HG02763 (cell line): Measurements from ENCODE around the gene CD200R1L.
"Not testable (repeated sequence)": the region's sequence is repeated elsewhere in the genome, so short reads cannot be mapped to it uniquely, and the experiment has no call there.

Experiments
- ATAC-seq: cut with Tn5 transposase; IDR thresholded peaks from one replicate; pipeline ENCODE4 v1.9.1; 2021; ENCODE audit warnings: mild to moderate bottlenecking, moderate library complexity; ENCODE audit not compliant: unreplicated experiment

The CD200R1L gene, protein sequence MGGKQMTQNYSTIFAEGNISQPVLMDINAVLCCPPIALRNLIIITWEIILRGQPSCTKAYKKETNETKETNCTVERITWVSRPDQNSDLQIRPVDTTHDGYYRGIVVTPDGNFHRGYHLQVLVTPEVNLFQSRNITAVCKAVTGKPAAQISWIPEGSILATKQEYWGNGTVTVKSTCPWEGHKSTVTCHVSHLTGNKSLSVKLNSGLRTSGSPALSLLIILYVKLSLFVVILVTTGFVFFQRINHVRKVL

DNA sequence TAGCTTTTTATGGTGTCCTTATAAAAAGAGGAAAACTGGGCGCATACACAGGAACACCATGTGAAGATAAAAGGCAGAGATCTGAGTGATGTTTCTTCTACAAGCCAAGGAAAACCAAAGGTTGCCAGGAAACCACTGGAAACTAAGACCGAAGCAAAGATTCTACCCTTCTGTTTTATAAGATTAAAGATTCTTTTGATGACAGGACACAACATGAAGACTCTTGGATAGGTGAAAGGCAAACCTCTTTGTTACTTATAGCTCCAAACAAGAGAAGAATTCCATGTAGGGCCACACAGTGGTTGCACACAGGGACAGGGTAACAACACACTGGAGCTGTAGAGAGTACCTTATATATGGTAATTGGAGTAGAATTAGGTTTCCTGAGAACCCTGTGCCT is at the start of gene CD200R1L:
TSS of gene CD200R1L (minus strand) at position 101 of the 400 bp plus-strand sequence. CDS start 17,497 bp downstream, outside the sequence.
- no peak for ATAC-seq

DNA sequence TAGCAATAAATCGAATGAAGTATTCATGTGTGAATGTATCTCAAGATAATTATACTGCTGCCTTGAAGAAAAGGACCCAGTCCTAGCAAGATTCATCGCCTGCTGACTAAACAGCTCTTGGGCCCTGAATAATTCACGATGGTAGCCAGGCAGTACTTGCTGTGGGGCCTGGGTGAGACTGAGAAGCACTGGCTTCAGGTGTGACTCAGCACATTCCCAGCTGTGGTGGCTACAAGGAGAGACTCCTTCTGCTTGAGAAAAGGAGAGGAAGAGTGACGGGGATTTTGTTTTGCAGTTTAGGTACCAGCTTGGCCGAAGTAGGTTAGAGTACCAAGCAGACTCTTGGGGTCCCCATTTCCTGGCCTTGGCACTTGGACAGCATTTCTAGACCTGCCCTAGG is 47.6 kb upstream of the CD200R1L start:
- no peak for ATAC-seq

DNA sequence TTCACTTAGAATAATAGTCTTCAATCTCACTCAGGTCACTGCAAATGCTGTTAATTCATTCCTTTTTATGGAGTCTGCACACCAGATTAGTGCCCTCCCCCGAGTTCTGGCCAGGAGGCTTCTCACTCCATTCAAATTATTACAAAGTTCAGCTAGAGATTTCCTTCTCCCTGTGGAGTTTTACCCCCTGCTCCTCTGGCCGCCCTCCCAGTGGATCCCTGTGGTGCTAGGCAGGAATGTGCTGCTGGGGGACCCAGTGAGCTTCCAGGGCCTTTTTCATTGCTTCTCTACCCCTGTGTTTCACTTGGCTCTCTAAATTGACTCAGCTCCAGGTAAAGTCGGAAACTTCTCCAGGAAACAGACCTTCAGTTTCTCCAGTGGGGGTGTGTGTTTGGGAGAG is 42.7 kb upstream of the CD200R1L start:
- ATAC-seq, result no peak

DNA sequence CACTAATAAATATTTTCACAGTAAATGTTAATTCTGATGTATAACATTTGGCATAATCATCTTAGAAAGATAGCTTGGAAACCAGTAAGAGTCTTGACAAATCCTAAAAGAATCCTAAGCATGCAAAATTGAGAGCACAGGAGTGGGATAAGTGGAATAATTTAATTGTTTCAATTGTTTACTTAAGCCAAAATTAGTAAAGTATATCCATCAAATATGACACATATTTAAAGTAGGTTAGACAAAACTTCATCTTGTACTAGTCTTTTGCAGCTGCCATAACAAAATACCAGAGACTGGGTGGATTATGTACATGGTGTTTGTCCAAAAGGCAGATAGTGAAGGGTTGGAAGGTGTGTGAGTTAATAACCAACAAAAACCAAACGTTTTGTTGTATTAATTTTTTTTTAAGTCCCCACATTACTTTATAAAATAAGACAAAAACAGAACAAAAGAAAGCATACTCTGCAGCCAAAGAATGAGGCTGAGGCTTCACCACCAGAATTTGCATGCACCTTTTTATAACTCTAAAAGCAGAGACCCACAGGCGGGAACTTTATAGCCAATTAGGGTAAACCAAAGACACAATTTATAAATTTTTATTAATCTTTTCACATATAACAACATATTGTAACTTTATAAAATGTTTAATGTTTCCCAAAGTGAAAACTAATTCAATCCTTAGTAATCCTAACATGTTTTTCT is 41.9 kb upstream of the CD200R1L start:
- no peak for ATAC-seq

DNA sequence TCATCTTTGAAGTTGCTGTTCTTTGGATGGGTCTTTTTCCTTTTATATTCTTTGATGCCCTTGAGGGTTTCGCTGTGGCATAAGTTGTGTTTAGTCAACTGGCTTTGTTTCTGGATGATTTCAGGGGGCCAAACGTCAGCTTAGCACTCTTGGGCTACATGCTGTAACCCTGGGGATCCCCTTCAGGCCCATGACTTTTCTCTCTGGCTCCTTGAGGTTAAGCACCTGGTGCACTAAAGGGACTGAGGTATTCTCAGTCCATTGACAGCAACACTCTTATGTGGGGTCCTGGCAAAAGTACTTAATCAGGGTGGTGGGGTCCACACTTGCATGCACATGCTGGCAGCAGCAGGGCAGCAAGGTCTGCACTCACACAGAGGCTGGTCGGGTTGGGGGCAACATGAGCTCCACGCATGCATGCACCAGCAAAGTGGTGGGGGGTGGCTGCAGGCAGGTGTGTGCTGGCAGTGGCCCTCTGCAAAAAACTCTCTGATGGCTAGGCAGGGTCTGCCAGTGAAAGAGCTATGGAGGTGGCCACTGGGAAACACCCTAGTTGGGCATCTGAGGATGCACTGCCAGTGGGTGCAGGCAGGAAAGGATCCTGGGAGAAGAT is 38.1 kb upstream of the CD200R1L start:
- ATAC-seq, result no peak

DNA sequence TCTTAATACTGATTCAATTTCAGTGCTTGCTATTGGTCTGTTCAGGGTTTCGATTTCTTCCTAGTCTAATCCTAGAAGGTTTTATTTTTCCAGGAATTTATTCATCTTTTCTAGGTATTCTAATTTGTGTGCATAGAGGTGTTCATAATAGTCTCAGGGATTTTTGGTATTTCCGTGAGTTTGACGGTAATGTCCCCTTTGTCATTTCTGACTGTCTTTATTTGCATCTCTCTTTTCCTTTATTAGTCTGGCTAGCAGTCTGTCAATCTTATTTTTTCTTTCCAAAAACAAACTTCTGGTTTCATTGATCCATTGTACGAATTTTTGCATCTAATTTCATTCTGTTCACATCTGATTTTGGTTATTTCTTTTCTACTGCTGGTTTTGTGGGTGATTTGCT is 35.2 kb upstream of the CD200R1L start:
- ATAC-seq, result no peak

DNA sequence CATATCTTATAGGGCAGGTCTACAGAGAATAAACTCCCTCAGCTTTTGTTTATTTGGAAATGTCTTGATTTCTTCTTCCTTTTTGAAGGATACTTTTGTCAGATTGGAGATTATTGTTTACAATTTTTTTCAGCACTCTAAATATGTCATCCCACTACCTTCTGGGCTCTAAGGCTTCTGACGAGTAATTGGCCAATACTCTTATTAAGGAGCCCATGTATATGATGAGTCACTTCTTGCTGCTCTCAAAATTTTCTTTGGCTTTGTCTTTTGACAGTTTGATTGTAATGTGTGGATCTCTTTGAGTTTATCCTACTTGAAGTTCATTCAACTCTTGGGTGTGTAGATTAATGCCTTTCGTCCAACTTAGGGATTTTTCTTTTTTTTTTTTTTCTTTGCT is 28.9 kb upstream of the CD200R1L start:
- no peak for ATAC-seq

DNA sequence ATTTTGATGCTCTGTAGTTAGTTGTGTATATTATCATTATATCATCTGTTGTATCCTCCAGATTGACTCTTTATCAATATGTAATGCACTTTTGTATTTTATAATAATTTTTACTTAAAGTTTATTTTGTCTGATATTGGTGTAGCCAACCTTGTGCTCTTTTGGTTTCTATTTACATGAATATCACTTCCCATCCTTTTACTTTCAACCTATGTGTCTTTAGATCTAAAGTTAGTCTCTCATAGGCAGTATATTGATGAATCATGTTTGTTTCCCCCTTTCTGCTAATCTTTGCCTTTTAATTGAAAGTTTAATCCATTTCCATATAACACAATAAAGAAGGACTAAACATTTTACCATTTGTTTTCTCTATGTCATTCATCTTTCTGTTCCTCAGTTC is 28.1 kb upstream of the CD200R1L start:
- ATAC-seq, result no peak

DNA sequence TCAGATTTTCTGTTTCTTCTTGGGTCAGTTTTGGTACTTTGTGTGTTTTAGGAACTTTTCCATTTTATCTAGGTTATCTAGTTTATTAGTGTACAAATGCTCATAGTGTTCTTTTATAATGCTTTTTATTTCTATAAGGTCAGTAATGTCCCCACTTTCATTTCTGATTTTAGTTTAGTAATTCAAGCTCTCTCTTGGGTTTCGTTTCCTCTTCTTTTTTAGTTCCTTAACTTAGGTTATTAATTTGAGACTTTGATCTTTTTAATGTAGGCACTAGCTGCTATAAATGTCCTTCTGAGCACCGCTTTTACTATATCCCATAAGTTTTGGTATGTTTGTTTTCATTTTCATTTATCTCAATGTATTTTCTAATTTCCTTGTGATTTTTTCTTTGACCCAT is 27.0 kb upstream of the CD200R1L start:
- peak; percentile 53 for ATAC-seq

DNA sequence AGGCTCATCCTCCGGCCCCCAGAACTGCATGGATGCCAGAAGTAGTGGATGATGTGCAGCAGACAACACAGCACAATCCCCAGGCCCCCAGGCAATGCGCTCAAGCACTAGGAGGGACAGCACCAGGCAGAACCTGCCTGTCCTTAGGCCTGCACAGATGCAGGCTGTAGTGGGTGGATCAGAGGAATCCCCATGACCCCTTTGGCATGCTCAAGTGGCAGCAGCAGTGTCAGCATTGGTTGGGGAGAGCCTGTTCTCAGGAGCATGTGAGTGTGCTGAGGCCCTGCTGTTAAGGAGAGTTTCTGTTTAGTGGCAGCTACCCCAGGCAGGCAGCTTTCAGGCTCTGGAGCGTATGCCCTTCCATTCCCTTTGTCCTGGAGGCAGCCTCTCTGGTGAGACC is 25.1 kb upstream of the CD200R1L start:
- ATAC-seq, result no peak

DNA sequence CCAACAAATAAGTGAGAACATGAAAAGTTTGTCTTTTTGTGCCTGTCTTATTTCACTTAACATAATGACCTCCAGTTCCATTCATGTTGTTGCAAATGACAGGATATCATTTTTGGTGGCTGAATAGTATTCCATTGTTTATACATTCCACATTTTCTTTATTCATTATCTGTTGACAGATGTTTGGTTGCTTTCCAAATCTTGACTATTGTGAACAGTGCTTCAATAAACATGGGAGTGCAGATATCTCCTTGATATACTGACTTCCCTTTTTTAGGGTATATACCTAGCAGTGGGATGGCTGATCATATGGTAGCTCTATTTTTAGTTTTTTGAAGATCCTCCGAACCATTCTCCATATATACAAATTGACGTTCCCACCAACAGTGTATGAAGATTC is 19.1 kb upstream of the CD200R1L start:
- ATAC-seq, result no peak

DNA sequence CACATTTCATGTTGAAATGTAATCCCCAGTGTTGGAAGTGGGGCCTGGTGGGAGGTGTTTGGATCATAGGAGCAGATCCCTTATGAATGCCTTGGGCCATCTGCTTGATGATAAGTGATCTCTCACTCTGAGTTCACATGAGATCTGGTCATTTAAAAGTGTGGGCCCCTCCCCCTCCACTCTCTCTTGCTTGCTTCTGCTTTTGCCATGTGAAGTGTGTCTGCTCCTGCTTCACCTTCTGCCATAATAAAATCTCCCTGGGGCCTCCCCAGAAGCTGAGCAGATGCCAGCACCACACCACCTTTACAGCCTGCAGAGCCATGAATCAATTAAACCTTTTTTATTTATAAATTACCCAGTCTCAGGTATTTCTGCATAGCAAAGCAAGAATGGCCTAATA is 14.2 kb upstream of the CD200R1L start:
- no peak for ATAC-seq

DNA sequence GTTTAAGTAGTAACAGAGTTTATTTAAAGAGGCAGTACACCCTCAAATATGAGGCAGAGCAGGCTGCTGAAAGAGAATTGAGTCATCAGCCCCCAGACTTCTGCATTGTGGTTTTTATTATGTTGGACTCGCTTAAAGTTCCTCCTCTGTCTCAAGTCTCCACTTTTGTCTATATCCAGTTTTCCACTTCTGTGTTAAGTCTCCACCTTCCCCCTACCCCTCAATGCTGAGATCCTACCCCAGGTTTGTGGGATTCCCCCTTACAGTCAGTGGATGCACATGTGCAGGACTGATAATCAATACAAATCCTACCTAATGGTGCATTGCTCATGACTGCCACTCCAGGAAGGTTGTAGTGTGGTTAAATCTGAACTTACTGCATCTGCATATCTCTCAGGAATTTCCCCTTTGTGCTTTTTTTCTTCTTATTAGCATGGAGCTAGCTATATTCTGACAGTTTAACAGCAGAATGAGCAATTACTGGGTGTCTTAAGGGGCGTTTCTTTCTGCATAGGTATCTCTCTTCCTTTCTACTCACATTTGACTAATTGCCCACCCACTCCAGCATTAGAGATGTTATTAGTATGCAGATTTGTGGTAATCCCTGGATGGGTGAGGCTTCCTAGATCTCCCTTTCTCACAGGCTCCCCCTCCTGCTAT is 11.9 kb upstream of the CD200R1L start:
- ATAC-seq, result no peak

DNA sequence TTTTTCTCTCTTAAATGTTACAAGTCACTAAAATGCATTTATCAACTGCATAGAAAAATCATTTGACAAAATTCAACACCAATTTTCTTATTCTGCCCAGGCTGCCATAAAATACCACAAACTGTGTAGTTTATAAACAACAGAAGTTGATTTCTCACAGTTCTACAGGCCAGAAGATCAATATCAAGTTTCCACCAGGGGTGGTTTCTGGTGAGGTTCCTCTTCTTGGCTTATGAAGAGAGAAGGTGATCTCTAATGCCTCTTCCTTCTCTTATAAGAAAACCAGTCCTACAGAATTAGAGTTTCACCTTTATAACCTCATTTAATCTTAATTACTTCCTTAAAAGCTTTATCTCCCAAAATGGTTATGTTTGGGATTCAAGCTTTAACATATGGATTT is 10.9 kb upstream of the CD200R1L start:
- ATAC-seq, result no peak

DNA sequence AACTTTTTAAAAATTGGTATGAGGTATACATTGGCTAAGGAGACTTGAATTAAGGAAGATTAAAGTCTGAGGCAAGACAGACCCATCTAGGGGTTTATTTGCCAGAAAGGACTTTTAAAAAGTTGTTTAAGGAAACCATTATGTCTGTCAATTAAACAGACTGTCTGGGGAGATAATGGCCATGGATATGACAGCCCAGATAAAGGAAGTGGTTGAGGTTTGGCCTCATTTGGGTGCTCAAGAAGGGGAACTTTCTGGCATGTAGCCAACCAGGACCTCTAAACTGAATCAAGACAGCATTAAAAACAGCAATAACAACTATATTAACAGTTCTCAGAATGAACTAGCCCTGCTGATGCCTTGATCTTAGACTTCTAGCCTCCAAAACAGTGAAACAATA is 9.9 kb upstream of the CD200R1L start:
- no peak for ATAC-seq

DNA sequence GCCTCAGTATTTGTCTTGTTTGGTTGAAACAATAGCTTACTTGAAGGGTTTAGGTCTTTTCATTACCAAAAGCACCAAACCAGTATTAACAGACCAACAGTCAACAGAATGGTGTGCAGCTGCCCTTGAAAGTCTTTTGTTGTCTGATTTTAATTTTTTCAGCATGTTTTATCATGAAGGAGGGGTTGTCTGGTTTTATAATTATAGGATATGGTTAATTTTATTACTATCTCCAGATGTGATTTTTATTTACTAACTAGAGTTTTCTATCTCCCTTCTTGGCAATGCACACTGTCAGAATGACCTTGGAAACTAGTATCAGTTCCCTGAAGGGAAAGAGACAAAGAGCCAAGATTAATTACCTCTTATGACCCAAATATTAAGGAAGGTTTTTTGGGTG is 9.2 kb upstream of the CD200R1L start:
- no peak for ATAC-seq

DNA sequence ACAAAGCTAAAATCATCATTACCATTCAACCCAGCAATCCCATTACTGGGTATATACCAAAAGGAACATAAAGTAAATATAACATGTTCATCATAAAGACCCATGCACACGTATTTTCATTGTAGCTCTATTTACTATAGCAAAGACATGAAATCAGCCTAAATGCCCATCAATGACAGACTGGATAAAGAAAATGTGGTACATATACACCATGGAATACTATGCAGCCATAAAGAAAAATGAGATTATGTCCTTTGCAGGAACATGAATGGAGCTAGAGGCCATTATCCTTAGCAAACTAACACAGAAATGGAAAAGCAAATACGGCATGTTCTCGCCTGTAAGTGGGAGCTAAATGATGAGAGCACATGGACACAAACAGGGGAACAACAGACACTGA is 8.4 kb upstream of the CD200R1L start:
- not testable (repeated sequence) for ATAC-seq

DNA sequence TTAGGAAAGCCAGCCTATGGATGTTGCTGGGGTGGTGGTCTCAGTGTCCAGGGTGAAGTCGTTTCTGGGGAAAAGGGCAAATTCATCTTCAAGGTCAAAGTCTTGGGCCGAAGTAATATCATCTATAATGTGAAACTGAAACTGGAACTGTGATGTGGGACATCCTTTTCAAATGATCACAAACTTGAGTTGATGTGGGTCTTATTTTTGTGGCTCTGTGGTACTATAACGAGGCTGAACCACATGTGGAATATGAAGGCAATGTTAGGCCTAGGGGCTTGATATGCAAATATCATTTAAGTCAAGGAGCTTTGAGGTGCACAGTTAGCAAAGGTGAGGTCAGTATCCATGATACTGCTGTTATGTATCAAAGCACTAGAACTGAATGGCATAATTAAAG is 1.5 kb upstream of the CD200R1L start:
- no peak for ATAC-seq

DNA sequence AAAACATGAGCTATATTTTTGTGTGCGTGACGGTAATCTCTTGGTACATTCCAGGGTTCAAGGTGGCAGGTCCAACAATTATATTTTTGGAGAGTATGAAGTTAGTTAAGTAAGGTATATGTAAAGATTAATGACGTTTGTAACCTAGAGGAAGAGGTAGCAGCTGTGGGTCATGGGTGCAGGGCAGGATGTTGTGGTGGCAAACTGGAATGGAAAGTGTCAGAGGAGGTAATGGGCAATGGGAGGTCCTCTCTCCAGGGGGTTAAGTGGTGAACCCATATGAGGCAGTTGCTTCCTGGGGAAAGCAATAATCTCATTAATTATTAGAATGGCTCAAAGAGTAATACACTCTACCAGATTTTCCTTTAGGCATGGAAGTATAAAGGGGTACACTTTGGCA is 1.0 kb upstream of the CD200R1L start:
- ATAC-seq, result peak; percentile 58

DNA sequence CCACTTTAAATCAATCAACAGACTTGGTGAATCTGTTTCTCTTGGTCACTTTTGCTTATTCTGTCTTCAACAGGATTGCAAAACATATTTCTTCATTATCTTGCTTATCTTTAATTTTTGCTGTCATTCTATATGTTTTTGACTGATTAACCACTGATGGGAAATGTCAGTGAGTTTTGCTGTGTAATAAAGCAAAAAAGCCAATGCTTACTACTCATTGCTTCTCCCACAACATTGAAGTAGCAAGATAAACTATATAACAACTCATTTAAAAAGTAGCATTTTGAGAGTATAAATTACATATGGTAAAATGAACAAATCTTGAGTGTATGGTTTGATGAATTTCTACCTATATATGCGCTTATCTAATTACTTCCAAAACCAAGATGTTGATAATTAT is 892 bp downstream of the CD200R1L start:
- ATAC-seq, result no peak

DNA sequence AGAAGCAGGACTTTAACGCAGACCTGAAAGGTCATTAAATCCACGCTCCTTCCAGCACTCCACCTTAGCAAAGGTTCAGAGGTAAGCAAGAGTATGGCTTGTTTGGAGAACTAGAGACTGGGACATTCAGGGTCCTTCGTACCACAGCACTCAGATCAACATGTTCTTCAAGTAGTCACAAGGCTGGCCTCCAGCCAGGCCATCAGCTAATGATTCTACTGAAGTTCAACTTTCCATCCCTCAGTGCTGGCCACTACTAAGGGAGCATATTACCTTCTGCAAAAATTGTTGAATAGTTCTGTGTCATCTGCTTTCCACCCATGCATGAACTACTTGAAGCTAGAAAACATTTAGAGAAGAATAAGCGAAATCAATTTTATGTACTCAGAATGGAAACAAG is 17.6 kb downstream of the CD200R1L start:
- ATAC-seq, result no peak
